ENCODE measurements around the gene BCS1L. TPM values are rescaled to one million over a fixed set of nuclear protein-coding genes. Genes with fewer than 3 reads are reported as not detected.

The BCS1L gene, protein sequence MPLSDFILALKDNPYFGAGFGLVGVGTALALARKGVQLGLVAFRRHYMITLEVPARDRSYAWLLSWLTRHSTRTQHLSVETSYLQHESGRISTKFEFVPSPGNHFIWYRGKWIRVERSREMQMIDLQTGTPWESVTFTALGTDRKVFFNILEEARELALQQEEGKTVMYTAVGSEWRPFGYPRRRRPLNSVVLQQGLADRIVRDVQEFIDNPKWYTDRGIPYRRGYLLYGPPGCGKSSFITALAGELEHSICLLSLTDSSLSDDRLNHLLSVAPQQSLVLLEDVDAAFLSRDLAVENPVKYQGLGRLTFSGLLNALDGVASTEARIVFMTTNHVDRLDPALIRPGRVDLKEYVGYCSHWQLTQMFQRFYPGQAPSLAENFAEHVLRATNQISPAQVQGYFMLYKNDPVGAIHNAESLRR
- total RNA-seq: 35.8 and 45.3 TPM in 2 replicates

DNA sequence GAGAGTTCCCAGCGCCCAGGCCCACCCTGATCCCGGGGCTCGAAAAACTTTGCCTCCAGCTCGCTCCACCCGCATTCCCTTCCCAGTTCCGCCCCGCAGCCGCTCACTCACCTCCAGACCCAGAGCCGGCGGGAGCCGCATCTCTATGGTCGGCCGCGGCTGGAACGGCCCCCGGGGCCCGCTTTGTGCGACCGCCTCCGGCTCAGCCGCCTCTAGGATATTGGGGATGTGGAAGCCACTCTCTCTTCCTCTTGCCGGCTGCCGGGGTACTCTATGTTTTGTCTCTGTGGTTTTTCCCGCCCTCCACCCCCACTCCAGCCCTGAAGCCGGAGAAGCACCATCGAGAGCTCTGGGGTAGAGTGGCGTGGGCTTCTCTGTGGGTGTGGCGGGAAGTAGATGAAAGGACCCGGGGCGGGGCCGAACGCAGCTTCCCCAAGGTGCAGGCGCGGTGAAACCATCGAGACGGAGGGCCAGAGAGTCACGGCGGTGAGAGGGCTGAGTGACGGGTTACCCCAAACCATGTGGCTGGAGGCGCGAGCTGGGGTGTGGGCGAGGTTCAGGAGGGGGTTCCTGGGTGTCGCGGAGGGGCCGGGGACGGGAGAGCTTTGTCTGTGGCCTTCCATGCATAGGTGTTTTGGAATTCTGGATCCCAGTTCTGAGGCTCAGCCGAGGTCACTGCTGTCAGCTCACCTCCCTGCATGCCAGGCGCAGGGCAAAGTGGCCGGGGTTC is at the start of gene BCS1L, which contains the start of gene ZNF142:
TSS of gene BCS1L (plus strand) at position 426 of the 730 bp plus-strand sequence. CDS start 1,305 bp downstream, outside the sequence.
TSS of gene ZNF142 (minus strand) at position 366 of the 730 bp plus-strand sequence. CDS start 3,194 bp downstream, outside the sequence.

DNA sequence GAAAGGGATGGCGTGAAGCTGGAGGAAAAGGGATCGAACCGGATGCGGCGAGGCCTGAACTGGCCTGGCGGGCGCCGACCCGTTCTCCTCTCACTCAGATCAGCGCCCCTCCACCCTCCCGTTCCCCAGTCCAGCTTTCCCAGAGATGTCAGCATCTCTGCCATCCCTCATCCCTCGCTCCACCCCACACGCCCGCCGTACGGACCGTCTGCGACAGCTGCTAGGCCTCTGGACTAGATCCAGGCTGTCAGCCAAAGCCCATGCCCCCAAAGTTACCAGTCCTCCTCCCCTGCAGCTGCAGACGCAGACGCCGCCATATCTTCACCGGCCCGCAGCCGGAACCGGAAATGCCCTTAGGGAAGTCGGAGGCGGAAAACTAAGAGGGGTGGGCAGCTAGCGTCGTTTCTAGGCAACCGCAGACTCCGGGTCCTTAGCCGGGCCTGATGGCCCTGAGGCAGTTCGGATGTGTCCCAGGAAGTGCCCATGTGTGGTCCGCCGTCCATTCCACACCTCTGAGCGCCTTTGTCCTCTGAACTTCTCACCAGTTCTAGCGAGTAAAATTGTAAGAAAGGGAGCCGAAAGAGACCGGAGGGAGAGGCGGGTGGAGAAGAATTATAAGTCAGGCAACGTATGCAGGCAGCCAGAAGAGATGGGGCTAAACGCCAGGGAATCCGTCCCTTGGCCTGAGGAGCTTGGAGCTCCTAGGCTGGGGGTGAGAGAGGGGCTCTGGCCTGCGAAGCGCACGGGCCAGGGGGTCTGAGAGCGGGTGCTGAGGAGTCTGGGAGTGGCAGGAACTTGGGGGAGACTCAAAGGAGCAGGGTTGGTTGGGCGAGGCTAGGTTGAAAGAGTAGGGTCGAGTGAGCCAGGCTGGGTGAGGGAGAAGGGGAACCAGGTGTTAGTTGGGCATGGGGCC is 12.4 kb downstream of the BCS1L start, which contains the start of the genes RNF25 and STK36:
TSS of gene RNF25 (minus strand) at position 349 of the 913 bp plus-strand sequence. CDS start at position 317, 32 bp downstream.
TSS of gene STK36 (plus strand) at position 433 of the 913 bp plus-strand sequence. CDS start 744 bp downstream, outside the sequence.

DNA sequence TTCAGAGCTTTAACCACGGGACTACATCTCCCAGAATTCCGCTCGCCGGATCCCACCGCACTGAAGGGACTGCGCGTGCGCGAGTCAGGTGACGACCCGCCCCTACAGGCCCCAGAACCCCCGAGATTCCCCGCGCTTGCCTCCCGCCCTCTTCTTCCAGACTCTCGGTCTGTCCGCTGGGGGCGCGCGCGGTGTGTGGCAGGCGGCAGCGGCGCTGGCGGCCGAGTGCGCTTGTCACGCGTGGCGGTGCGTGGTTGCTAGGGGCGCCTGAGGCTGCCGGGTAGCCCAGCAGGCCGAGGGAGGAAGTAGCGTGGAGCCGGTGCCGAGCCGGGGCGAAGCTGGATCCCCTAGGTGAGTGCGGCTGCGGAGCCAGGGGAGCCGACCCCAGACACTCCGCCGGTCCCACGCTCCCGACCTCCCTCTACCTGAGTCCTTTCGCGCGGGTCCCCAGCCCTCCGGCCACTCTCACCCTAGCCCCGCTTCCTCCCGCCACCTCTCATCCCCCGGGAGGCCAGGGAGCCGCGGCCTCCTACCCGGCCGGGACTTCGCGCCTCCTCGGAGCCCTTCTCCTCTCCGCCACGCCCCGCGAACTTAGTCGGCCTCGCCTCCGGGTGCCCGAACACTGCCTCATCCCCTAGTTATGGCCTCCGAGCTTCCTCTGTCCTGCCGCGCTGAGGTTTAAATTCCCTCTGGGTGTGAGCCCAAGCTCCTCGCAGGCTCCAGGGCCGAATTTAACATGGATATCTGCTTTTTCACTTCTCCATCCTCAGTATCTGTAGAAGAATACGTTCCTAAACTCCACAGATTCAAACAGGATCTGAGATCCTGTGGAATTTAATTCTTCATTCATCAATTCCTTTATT is 51.4 kb downstream of the BCS1L start, which contains the start of gene TTLL4:
TSS of gene TTLL4 (plus strand) at position 149 of the 863 bp plus-strand sequence. CDS start 26,842 bp downstream, outside the sequence.

Other genes with a start within 250 kb of the BCS1L start
- not detected in 2 replicates for gene VIL1, start 240.6 kb upstream of the BCS1L start, total RNA-seq
- gene USP37, start 91.3 kb upstream of the BCS1L start, total RNA-seq: 7.7 and 10.4 TPM in 2 replicates
- gene CNOT9, start 90.8 kb upstream of the BCS1L start, total RNA-seq: 33.5 and 42.1 TPM in 2 replicates
- gene PLCD4, start 51.8 kb upstream of the BCS1L start, total RNA-seq: 0.85 and 1.6 TPM in 2 replicates
- gene ZNF142, start 60 bp upstream of the BCS1L start, total RNA-seq: 6.5 and 8.2 TPM in 2 replicates
- 30.0 and 44.4 TPM in 2 replicates for gene RNF25, start 12.3 kb downstream of the BCS1L start, total RNA-seq
- gene STK36, start 12.4 kb downstream of the BCS1L start, total RNA-seq: 10.9 and 24.0 TPM in 2 replicates
- gene TTLL4, start 51.2 kb downstream of the BCS1L start, total RNA-seq: 5.6 and 8.7 TPM in 2 replicates
- 5.8 and 8.6 TPM in 2 replicates for gene CYP27A1, start 122.5 kb downstream of the BCS1L start, total RNA-seq
- not detected in 2 replicates for gene PRKAG3, start 172.1 kb downstream of the BCS1L start, total RNA-seq
- not detected in 2 replicates for gene WNT6, start 200.1 kb downstream of the BCS1L start, total RNA-seq
- not detected in 2 replicates for gene WNT10A, start 221.2 kb downstream of the BCS1L start, total RNA-seq